HepG2 (cell line): ENCODE results near the gene ABI3. TPM values are rescaled to one million over a fixed set of nuclear protein-coding genes. Genes with fewer than 3 reads are reported as not detected.

Source experiments
- ATAC-seq: fragments of 200-7000 bp; cut with Tn5 transposase; 3 replicates; pipeline ENCODE4 v1.9.1; 2020; ENCODE audit warnings: mild to moderate bottlenecking, moderate library complexity
- BruUV-seq: library from RNA; stranded (reverse); fragments of 400-500 nt; replicated peaks from 2 replicates; lab custom pipeline; 2021; lab: Mats Ljungman, UMichigan
- CTCF ChIA-PET: fragments of 300-600 bp; formaldehyde crosslinking; extraction: SDS; loops from one replicate; lab custom pipeline; 2021; ENCODE audit warnings: low total read pairs, inconsistent platforms, low intra/inter-chr PET ratio; lab: Yijun Ruan, JAX
- POLR2A ChIA-PET: fragments of 350-600 bp; sonication (Branson Sonifier 250); formaldehyde crosslinking; loops from one replicate; lab custom pipeline; 2020; ENCODE audit warnings: antibody characterized with exemption, inconsistent platforms; lab: Yijun Ruan, JAX
- DNase-seq: peaks from one replicate; pipeline ENCODE4 v3.0.0-alpha.2; 2015; ENCODE audit warnings: low spot score
- FAIRE-seq: peaks from 3 replicates; lab custom pipeline; 2011; peaks lifted over from hg19 to GRCh38; lab: Jason Lieb, UNC
- H2AFZ ChIP-seq: one replicate; pipeline ENCODE4 v1.6.1; 2011; ENCODE audit warnings: low read length, inconsistent platforms
- H3K27ac ChIP-seq: fragments of 300-600 bp; 3 replicates; pipeline ENCODE4 v1.8.0; 2011; ENCODE audit warnings: mixed run types, mild to moderate bottlenecking, mixed read lengths, low read length, inconsistent platforms; ENCODE audit not compliant: insufficient read depth; ENCODE audit errors: extremely low read length
- H3K27me3 ChIP-seq, 2 experiments: fragments of 200-600 bp in 1 of 2; 2 replicates in 1 of 2; 3 replicates in 1 of 2; pipeline versions ENCODE4 v1.6.0 to v1.8.0; 2011; ENCODE audit warnings: low read length in 2 of 2, mild to moderate bottlenecking in 2 of 2, moderate library complexity in 2 of 2, inconsistent platforms in 1 of 2; ENCODE audit not compliant: insufficient read depth in 2 of 2, control insufficient read depth in 1 of 2
- H3K36me3 ChIP-seq, 2 experiments: fragments of 200-600 bp in 1 of 2; replicated peaks in 1 of 2; 2 replicates in 1 of 2; 3 replicates in 1 of 2; pipeline versions ENCODE4 v1.5.1 to v1.8.0; 2011; ENCODE audit warnings: low read length in 2 of 2, inconsistent platforms in 1 of 2; ENCODE audit not compliant: insufficient read depth in 2 of 2, control insufficient read depth in 1 of 2
- H3K4me1 ChIP-seq: 2 replicates; pipeline ENCODE4 v1.5.1; 2012; ENCODE audit warnings: low read length, inconsistent platforms; ENCODE audit not compliant: insufficient read depth
- H3K4me2 ChIP-seq: 2 replicates; pipeline ENCODE4 v1.6.0; 2011; ENCODE audit warnings: low read depth, low read length, inconsistent platforms
- H3K4me3 ChIP-seq, 3 experiments: fragments of 200-600 bp in 1 of 3; sonication (generic), shearing (Covaris generic) in 1 of 3; replicated peaks in 1 of 3; 2 replicates each; pipeline ENCODE4 v1.5.1; 2011 to 2016; ENCODE audit warnings: low read length in 3 of 3, inconsistent platforms in 2 of 3, low read depth in 2 of 3, mild to moderate bottlenecking in 2 of 3, control low read depth in 1 of 3, mixed read lengths in 1 of 3; ENCODE audit not compliant: insufficient read depth in 1 of 3
- H3K79me2 ChIP-seq: one replicate; pipeline ENCODE4 v1.6.1; 2011; ENCODE audit warnings: low read length, inconsistent platforms; ENCODE audit not compliant: insufficient read depth
- H3K9ac ChIP-seq: 2 replicates; pipeline ENCODE4 v1.6.0; 2011; ENCODE audit warnings: mild to moderate bottlenecking, low read depth, low read length, inconsistent platforms; ENCODE audit not compliant: insufficient read depth
- H3K9me3 ChIP-seq: 2 replicates; pipeline ENCODE4 v1.5.1; 2012; ENCODE audit warnings: mild to moderate bottlenecking, low read length
- H4K20me1 ChIP-seq: 2 replicates; pipeline ENCODE4 v1.6.0; 2011; ENCODE audit warnings: inconsistent platforms, mild to moderate bottlenecking, low read length, moderate library complexity; ENCODE audit not compliant: insufficient read depth
- FOSL2 ChIP-seq: sonication (generic); formaldehyde crosslinking; IDR thresholded peaks from 2 replicates; pipeline ENCODE4 v1.4.0; 2020; ENCODE audit warnings: missing genetic modification reagents
- TEAD2 ChIP-seq: sonication (generic); formaldehyde crosslinking; IDR thresholded peaks from 2 replicates; pipeline ENCODE4 v1.9.0; 2021; ENCODE audit warnings: missing genetic modification reagents
- TGIF2 ChIP-seq: IDR thresholded peaks from 2 replicates; pipeline ENCODE4 v1.6.1; 2016; ENCODE audit warnings: control low read depth, missing compliant biosample characterization
- ZNF430 ChIP-seq: sonication (generic); formaldehyde crosslinking; IDR thresholded peaks from 2 replicates; pipeline ENCODE4 v1.9.0; 2021; ENCODE audit warnings: mild to moderate bottlenecking, missing genetic modification reagents
- ZNF431 ChIP-seq: sonication (generic); formaldehyde crosslinking; IDR thresholded peaks from 2 replicates; pipeline ENCODE4 v1.9.0; 2022; ENCODE audit warnings: missing genetic modification reagents, low read depth, mild to moderate bottlenecking, borderline replicate concordance
- ZNF496 ChIP-seq: sonication (generic); formaldehyde crosslinking; IDR thresholded peaks from 2 replicates; pipeline ENCODE4 v1.8.1; 2023; ENCODE audit warnings: mild to moderate bottlenecking, moderate library complexity, missing genetic modification reagents; ENCODE audit not compliant: insufficient replicate concordance
- ZNF678 ChIP-seq: sonication (generic); formaldehyde crosslinking; IDR thresholded peaks from 2 replicates; pipeline ENCODE4 v1.4.0; 2020; ENCODE audit warnings: mild to moderate bottlenecking, missing genetic modification reagents
- ZSCAN29 ChIP-seq: sonication (generic); formaldehyde crosslinking; conservative IDR thresholded peaks from 2 replicates; pipeline ENCODE4 v1.4.0; 2020; ENCODE audit warnings: mild to moderate bottlenecking, missing genetic modification reagents
- WGBS: methylation state at CpG from one replicate; pipeline ENCODE4 v1.1.6; 2017; ENCODE audit warnings: low lambda C conversion rate; 5-methylcytosine and 5-hydroxymethylcytosine counted together
- in situ Hi-C: cut with HindIII; loops from 2 replicates; pipeline ENCODE4 v1.10.0; 2017; ENCODE audit warnings: low pct_unique_long_range_greater_than_20kb; ENCODE audit not compliant: extremely low pct_ligation_motif_present
- intact Hi-C: fragments of 100-400 bp; cut with micrococcal nuclease; formaldehyde crosslinking; loops from one replicate; pipeline ENCODE4 v1.10.0; 2022; ENCODE audit not compliant: unreplicated experiment
- polyA plus RNA-seq, 8 experiments: library from polyadenylated mRNA; depleted of rRNA in 3 of 8; stranded (reverse) in 7 of 8; unstranded in 1 of 8; fragments of >200 nt; fragmentation: Illumina TruSeq in 4 of 8; extraction: Trizol in 4 of 8; gene quantifications; 2 replicates each; pipeline versions ENCODE4 v1.2.1 to v1.2.3, GENCODE V29; 2011 to 2016; ENCODE audit warnings: low read depth in 4 of 8, missing spikeins in 1 of 8, mixed read lengths in 1 of 8; ENCODE audit not compliant: insufficient read depth in 1 of 8
- total RNA-seq, 5 experiments: library from RNA; depleted of rRNA; stranded (reverse); fragments of >200 nt; fragmentation: Illumina TruSeq; extraction: Trizol; gene quantifications; 2 replicates each; pipeline ENCODE4 v1.2.3, GENCODE V29; 2016; ENCODE audit warnings: low read depth in 1 of 5
- TF ChIP-seq, protein P1 (sequence below): IDR thresholded peaks from 2 replicates; pipeline ENCODE4 v1.6.1; 2016; ENCODE audit warnings: low read depth
- TF ChIP-seq, protein P2 (sequence below): sonication (generic); formaldehyde crosslinking; IDR thresholded peaks from 2 replicates; pipeline ENCODE4 v1.5.0; 2020; ENCODE audit warnings: mild to moderate bottlenecking, missing genetic modification reagents, borderline replicate concordance
- TF ChIP-seq, protein P3 (sequence below): sonication (generic); formaldehyde crosslinking; conservative IDR thresholded peaks from 2 replicates; pipeline ENCODE4 v1.8.0; 2022; ENCODE audit warnings: mild to moderate bottlenecking, moderate library complexity, missing genetic modification reagents
- TF ChIP-seq, protein P4 (sequence below): sonication (generic); formaldehyde crosslinking; IDR thresholded peaks from 2 replicates; pipeline ENCODE4 v1.4.0; 2020; ENCODE audit warnings: mild to moderate bottlenecking, missing genetic modification reagents

ABI3 gene
- total and polyA plus RNA-seq, 2 of the 13 experiments (the other 11 are each of a cell fraction or from before 2014, with no cell fraction given): not detected

DNA sequence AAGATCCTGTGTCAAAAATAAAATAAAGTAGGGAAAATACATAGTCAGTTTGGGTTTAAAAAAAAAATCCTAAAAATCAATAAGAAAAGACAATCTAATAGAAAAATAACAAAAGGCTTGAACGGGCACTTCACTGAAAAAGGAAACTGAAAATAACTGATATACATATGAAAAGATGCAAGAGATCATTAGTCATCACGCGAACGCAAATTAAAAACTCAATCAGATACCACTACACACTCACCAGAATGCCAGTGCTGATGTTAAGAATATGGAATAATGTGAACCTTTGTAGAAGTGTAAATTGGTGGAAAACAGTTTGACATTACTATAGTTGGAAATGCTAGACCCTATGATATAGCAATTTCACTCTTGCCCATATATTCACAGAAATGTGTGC, 14.8 kb upstream of the ABI3 start:
- Histone ChIP-seq H3K79me2 (no peaks in the 10 kb centered on the region), H2AFZ (no peak overlapping the region), H3K4me3 (no peak overlapping the region), H4K20me1 (no peaks in the 10 kb centered on the region), H3K27me3 (peaks cover 1 to 9% of the 10 kb centered on the region in 2 experiments; a peak in 2 of 5 replicates), H3K9ac (no peak overlapping the region), H3K4me1 (peaks cover 25% of the 10 kb centered on the region), H3K4me2 (no peak overlapping the region), H3K9me3 (no peaks in the 10 kb centered on the region), H3K27ac (no peak overlapping the region), H3K36me3 (no peaks in the 10 kb centered on the region)
- DNase-seq (no peak), ATAC-seq (no peak), FAIRE-seq (no peak)
- intact Hi-C loops (no loop called here), in situ Hi-C loops (no loop called here)
- ChIA-PET POLR2A (no interaction called here), CTCF (no interaction called here)
- WGBS: 48% methylated on average over 4 of the region's 4 CpGs
- no TSS peak for BruUV-seq
- TF ChIP-seq, protein P1, sequence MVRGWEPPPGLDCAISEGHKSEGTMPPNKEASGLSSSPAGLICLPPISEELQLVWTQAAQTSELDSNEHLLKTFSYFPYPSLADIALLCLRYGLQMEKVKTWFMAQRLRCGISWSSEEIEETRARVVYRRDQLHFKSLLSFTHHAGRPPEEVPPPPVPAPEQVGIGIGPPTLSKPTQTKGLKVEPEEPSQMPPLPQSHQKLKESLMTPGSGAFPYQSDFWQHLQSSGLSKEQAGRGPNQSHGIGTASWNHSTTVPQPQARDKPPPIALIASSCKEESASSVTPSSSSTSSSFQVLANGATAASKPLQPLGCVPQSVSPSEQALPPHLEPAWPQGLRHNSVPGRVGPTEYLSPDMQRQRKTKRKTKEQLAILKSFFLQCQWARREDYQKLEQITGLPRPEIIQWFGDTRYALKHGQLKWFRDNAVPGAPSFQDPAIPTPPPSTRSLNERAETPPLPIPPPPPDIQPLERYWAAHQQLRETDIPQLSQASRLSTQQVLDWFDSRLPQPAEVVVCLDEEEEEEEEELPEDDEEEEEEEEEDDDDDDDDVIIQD (CRISPR knock-in tag): no peak
- TF ChIP-seq FOSL2: no peak
- no peak for TF ChIP-seq TEAD2 (CRISPR knock-in tag)
- no peak for TF ChIP-seq ZSCAN29 (CRISPR knock-in tag)
- no peak for TF ChIP-seq ZNF431 (CRISPR knock-in tag)
- TF ChIP-seq, protein P2, sequence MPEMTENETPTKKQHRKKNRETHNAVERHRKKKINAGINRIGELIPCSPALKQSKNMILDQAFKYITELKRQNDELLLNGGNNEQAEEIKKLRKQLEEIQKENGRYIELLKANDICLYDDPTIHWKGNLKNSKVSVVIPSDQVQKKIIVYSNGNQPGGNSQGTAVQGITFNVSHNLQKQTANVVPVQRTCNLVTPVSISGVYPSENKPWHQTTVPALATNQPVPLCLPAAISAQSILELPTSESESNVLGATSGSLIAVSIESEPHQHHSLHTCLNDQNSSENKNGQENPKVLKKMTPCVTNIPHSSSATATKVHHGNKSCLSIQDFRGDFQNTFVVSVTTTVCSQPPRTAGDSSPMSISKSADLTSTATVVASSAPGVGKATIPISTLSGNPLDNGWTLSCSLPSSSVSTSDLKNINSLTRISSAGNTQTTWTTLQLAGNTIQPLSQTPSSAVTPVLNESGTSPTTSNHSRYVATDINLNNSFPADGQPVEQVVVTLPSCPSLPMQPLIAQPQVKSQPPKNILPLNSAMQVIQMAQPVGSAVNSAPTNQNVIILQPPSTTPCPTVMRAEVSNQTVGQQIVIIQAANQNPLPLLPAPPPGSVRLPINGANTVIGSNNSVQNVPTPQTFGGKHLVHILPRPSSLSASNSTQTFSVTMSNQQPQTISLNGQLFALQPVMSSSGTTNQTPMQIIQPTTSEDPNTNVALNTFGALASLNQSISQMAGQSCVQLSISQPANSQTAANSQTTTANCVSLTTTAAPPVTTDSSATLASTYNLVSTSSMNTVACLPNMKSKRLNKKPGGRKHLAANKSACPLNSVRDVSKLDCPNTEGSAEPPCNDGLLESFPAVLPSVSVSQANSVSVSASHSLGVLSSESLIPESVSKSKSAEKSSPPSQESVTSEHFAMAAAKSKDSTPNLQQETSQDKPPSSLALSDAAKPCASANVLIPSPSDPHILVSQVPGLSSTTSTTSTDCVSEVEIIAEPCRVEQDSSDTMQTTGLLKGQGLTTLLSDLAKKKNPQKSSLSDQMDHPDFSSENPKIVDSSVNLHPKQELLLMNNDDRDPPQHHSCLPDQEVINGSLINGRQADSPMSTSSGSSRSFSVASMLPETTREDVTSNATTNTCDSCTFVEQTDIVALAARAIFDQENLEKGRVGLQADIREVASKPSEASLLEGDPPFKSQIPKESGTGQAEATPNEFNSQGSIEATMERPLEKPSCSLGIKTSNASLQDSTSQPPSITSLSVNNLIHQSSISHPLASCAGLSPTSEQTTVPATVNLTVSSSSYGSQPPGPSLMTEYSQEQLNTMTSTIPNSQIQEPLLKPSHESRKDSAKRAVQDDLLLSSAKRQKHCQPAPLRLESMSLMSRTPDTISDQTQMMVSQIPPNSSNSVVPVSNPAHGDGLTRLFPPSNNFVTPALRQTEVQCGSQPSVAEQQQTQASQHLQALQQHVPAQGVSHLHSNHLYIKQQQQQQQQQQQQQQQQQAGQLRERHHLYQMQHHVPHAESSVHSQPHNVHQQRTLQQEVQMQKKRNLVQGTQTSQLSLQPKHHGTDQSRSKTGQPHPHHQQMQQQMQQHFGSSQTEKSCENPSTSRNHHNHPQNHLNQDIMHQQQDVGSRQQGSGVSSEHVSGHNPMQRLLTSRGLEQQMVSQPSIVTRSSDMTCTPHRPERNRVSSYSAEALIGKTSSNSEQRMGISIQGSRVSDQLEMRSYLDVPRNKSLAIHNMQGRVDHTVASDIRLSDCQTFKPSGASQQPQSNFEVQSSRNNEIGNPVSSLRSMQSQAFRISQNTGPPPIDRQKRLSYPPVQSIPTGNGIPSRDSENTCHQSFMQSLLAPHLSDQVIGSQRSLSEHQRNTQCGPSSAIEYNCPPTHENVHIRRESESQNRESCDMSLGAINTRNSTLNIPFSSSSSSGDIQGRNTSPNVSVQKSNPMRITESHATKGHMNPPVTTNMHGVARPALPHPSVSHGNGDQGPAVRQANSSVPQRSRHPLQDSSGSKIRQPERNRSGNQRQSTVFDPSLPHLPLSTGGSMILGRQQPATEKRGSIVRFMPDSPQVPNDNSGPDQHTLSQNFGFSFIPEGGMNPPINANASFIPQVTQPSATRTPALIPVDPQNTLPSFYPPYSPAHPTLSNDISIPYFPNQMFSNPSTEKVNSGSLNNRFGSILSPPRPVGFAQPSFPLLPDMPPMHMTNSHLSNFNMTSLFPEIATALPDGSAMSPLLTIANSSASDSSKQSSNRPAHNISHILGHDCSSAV (CRISPR knock-in tag): no peak
- no peak for TF ChIP-seq ZNF496 (CRISPR knock-in tag)
- TF ChIP-seq ZNF678 (CRISPR knock-in tag): no peak
- TF ChIP-seq, protein P3, sequence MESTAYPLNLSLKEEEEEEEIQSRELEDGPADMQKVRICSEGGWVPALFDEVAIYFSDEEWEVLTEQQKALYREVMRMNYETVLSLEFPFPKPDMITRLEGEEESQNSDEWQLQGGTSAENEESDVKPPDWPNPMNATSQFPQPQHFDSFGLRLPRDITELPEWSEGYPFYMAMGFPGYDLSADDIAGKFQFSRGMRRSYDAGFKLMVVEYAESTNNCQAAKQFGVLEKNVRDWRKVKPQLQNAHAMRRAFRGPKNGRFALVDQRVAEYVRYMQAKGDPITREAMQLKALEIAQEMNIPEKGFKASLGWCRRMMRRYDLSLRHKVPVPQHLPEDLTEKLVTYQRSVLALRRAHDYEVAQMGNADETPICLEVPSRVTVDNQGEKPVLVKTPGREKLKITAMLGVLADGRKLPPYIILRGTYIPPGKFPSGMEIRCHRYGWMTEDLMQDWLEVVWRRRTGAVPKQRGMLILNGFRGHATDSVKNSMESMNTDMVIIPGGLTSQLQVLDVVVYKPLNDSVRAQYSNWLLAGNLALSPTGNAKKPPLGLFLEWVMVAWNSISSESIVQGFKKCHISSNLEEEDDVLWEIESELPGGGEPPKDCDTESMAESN (CRISPR knock-in tag): no peak
- TF ChIP-seq TGIF2 (CRISPR knock-in tag): no peak
- TF ChIP-seq, protein P4, sequence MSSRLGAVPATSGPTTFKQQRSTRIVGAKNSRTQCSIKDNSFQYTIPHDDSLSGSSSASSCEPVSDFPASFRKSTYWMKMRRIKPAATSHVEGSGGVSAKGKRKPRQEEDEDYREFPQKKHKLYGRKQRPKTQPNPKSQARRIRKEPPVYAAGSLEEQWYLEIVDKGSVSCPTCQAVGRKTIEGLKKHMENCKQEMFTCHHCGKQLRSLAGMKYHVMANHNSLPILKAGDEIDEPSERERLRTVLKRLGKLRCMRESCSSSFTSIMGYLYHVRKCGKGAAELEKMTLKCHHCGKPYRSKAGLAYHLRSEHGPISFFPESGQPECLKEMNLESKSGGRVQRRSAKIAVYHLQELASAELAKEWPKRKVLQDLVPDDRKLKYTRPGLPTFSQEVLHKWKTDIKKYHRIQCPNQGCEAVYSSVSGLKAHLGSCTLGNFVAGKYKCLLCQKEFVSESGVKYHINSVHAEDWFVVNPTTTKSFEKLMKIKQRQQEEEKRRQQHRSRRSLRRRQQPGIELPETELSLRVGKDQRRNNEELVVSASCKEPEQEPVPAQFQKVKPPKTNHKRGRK (CRISPR knock-in tag): no peak
- TF ChIP-seq ZNF430 (CRISPR knock-in tag): no peak
